Right lobe of liver (tissue), 6 donors: ENCODE measurements around the gene KCNK4. TPM values are rescaled to one million over a fixed set of nuclear protein-coding genes. Genes with fewer than 3 reads are reported as not detected.

Experiments
- ATAC-seq, 4 donors: fragments of 200-7000 bp; cut with Tn5 transposase; one replicate each; pipeline ENCODE4 v1.9.1; 2020; ENCODE audit warnings: mild to moderate bottlenecking in 4 of 4, moderate library complexity in 4 of 4
- DNase-seq, 3 donors: peaks; one replicate each; pipeline ENCODE4 v3.0.0-alpha.2; 2020
- H3K27ac ChIP-seq, 3 donors: fragments of 200-600 bp; one replicate each; pipeline ENCODE4 v1.8.0; 2022
- H3K27me3 ChIP-seq, 2 donors: fragments of 200-600 bp; one replicate each; pipeline ENCODE4 v1.8.0; 2022
- H3K36me3 ChIP-seq, 4 donors: fragments of 200-600 bp; sonication (generic) in 1 of 4; one replicate each; pipeline versions ENCODE4 v1.5.1 to v1.8.0; 2017 to 2022; ENCODE audit warnings: control low read depth in 1 of 4
- H3K4me1 ChIP-seq, 4 donors: fragments of 200-600 bp; sonication (generic) in 1 of 4; one replicate each; pipeline versions ENCODE4 v1.5.1 to v1.8.0; 2017 to 2022; ENCODE audit warnings: control low read depth in 1 of 4
- H3K4me3 ChIP-seq, 3 donors: fragments of 200-600 bp; one replicate each; pipeline ENCODE4 v1.8.0; 2022
- H3K9me3 ChIP-seq, 4 donors: fragments of 200-600 bp; sonication (generic) in 1 of 4; one replicate each; pipeline versions ENCODE4 v1.5.1 to v1.8.0; 2017 to 2022; ENCODE audit warnings: control low read depth in 1 of 4
- POLR2A ChIP-seq: fragments of 450-650 bp; IDR thresholded peaks from one replicate; pipeline ENCODE4 v1.6.1; 2017; ENCODE audit warnings: antibody characterized with exemption, mild to moderate bottlenecking
- WGBS: methylation state at CpG from one replicate; pipeline ENCODE4 v1.1.6; 2018; ENCODE audit warnings: low coverage, low lambda C conversion rate; ENCODE audit not compliant: insufficient coverage; ENCODE audit errors: missing lambda C conversion rate; 5-methylcytosine and 5-hydroxymethylcytosine counted together
- intact Hi-C, 2 donors: fragments of 100-400 bp; cut with DNase I; formaldehyde crosslinking; loops; one replicate each; pipeline versions ENCODE4 v1.11.2 to v1.14.1; 2022
- microRNA-seq, 2 donors: library from miRNA; unstranded; fragments of <30 nt; microRNA quantifications; one replicate each; pipeline ENCODE4, GENCODE V29; 2019 to 2020
- small RNA-seq, 2 experiments: library from RNA; depleted of rRNA; stranded (forward); fragments of <200 nt; gene quantifications; one replicate each; pipeline ENCODE3, GENCODE V24; 2016
- total RNA-seq, 6 experiments: library from RNA; depleted of rRNA in 2 of 6; stranded (reverse); fragments of >200 nt in 2 of 6; fragmentation: NEBNext Ultra II Directional in 3 of 6; extraction: Animal tissue kit (Norgen Biotek cat#: 25700) in 3 of 6; gene quantifications; one replicate each; pipeline versions ENCODE4 v1.1.0 to v1.2.4, GENCODE V29; 2016 to 2023
- TF ChIP-seq, protein P1 (sequence below), 4 donors: fragments of 200-600 bp in 3 of 4; fragments of 450-650 bp in 1 of 4; IDR thresholded peaks; one replicate each; pipeline versions ENCODE4 v1.5.1 to v1.8.0; 2016 to 2022; ENCODE audit warnings: antibody characterized with exemption in 4 of 4, mild to moderate bottlenecking in 2 of 4
- donor health status: DM: no; HTN: yes; CAD: no.
- donor health status: DM: no; HTN: no; CAD: no.
- donor health status: DM: no; HTN: no; CAD: no.
- donor health status: DM: no; HTN: yes; CAD: no.
- donor health status: DM: no; HTN: yes; CAD: no.

The KCNK4 gene
- total RNA-seq, 6 experiments from 2014 or later: not detected

DNA sequence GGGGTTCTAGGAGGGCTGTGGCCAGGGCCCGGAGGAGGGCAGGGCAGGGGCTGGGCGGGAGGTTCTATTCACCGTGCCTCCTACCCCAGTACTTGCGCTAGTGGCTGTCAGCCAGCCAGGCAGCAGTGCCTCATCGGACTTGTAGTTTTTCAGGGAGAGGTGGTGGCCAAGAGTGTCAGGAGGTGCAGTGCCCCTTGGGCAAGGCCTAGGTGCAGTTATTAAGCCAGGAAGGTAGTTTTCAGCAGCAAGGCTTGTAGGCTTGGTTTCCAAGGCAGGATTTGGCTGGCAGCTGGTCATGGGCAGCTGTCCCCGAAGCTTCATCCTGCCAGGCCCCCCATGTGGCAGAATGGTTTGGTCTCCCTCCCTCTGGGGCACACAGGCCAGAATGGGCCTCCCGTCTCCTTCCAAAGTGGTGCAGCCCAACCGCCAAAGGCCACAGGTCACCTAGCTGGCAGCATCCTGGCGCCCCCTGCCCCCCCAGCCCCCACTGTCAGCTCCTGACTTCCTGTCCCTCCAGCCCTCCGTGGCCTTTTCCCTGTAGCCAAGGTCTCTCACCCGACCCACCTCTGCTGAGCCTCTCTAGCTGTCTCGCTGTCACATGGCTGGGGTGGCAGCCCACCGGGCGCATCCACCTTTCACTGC is 57.4 kb downstream of the KCNK4 start:
- Histone ChIP-seq H3K4me3 (no peak overlapping the region), H3K36me3 (no peaks in the 10 kb centered on the region), H3K4me1 (no peaks in the 10 kb centered on the region), H3K27me3 (no peaks in the 10 kb centered on the region), H3K9me3 (no peaks in the 10 kb centered on the region), H3K27ac (no peak overlapping the region)
- intact Hi-C loops: no loop called here
- TF ChIP-seq, protein P1, sequence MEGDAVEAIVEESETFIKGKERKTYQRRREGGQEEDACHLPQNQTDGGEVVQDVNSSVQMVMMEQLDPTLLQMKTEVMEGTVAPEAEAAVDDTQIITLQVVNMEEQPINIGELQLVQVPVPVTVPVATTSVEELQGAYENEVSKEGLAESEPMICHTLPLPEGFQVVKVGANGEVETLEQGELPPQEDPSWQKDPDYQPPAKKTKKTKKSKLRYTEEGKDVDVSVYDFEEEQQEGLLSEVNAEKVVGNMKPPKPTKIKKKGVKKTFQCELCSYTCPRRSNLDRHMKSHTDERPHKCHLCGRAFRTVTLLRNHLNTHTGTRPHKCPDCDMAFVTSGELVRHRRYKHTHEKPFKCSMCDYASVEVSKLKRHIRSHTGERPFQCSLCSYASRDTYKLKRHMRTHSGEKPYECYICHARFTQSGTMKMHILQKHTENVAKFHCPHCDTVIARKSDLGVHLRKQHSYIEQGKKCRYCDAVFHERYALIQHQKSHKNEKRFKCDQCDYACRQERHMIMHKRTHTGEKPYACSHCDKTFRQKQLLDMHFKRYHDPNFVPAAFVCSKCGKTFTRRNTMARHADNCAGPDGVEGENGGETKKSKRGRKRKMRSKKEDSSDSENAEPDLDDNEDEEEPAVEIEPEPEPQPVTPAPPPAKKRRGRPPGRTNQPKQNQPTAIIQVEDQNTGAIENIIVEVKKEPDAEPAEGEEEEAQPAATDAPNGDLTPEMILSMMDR (IDR thresholded peaks at IDR 0.05): no peak
- no peak for TF ChIP-seq POLR2A
- no peak for ATAC-seq
- DNase-seq: no peak
- 90% methylated on average over 2 of the region's 14 CpGs for WGBS

DNA sequence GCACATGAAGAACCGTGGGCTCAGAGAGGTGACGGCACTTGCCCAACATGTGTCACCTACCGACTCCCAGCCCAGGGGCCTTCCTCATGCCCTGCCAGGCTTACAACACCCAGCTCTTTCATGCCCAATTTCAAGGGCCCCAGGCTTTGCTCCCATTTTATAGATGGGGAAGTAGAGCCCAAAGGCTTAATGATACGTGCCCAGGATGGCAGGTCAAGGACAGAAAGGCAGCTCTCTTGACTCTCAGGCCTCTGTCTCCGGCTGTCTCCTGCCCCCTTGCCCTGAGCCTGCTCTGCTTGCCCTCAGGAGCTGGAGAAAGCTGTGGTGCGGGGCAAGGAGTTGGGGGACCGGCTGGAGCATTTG is 57.9 kb downstream of the KCNK4 start:
- TF ChIP-seq, protein P1 (IDR thresholded peaks at IDR 0.05): no peak
- TF ChIP-seq POLR2A: no peak
- DNase-seq (no peak), ATAC-seq (no peak)
- Histone ChIP-seq H3K36me3 (no peaks in the 10 kb centered on the region), H3K27ac (no peak overlapping the region), H3K27me3 (no peaks in the 10 kb centered on the region), H3K4me3 (no peak overlapping the region), H3K9me3 (no peaks in the 10 kb centered on the region), H3K4me1 (peaks cover 0 to 4% (median 0%) of the 10 kb centered on the region in 4 donors)
- WGBS: 73% methylated on average over 3 of the region's 7 CpGs
- intact Hi-C loops: no loop called here

DNA sequence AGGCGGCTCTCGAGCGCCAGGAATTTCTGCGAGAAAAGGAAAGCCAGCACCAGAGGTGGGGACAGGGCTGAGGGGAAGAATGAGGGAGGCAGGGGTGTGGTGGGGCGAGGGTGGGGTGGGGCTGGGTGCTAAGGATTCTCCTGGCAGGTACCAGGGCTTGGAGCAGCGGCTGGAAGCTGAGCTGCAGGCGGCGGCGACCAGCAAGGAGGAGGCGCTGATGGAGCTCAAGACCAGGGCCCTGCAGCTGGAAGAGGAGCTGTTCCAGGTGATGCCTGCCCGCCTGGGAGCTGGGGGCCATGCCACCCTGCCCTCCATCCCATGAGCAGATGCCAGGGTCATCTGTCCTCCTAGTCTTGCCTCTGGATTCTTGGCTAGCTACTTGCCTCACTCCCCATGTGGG is 58.3 kb downstream of the KCNK4 start:
- intact Hi-C loops: no loop called here
- Histone ChIP-seq H3K9me3 (no peaks in the 10 kb centered on the region), H3K4me3 (no peak overlapping the region), H3K36me3 (no peaks in the 10 kb centered on the region), H3K27ac (no peak overlapping the region), H3K4me1 (peaks cover 0 to 7% (median 0%) of the 10 kb centered on the region in 4 donors), H3K27me3 (no peaks in the 10 kb centered on the region)
- TF ChIP-seq, protein P1 (IDR thresholded peaks at IDR 0.05): no peak
- no peak for TF ChIP-seq POLR2A
- no peak for DNase-seq
- ATAC-seq: no peak
- WGBS: 95% methylated on average over 7 of the region's 11 CpGs

Small RNA genes lying within 50 kb of the gene (microRNA-seq; reads per million reads assigned to microRNA genes)
- 0 to 0.64 reads per million in 2 donors for gene MIR7155

Small RNA genes lying within 50 kb of the gene (small RNA-seq; reads per million reads assigned to genes)
- gene MIR7155: 0 to 0.48 reads per million in 2 experiments
- gene RF00019: 0 reads per million in 2 experiments

Other genes with a start within 250 kb of the KCNK4 start
- gene MACROD1, start 125.2 kb upstream of the KCNK4 start, total RNA-seq: 100 to 1,000 TPM in 1 of 6 experiments, 10 to 100 TPM in 5; 12.3 to 219 (median 27.8) TPM
- gene STIP1, start 105.1 kb upstream of the KCNK4 start, total RNA-seq: 100 to 1,000 TPM in 1 of 6 experiments, 10 to 100 TPM in 5; 27.6 to 110 (median 59.4) TPM
- gene FERMT3, start 84.6 kb upstream of the KCNK4 start, total RNA-seq: 10 to 100 TPM in 1 of 6 experiments, 1 to 10 TPM in 5; 5.1 to 17.3 (median 8.1) TPM
- 10 to 100 TPM; 13.5 to 29.6 (median 18.9) TPM for gene TRPT1, start 65.1 kb upstream of the KCNK4 start, total RNA-seq
- gene NUDT22, start 65.0 kb upstream of the KCNK4 start, total RNA-seq: 10 to 100 TPM; 23.2 to 46.7 (median 32.1) TPM
- 10 to 100 TPM; 14.6 to 27.6 (median 21.4) TPM for gene DNAJC4, start 60.8 kb upstream of the KCNK4 start, total RNA-seq
- 10 to 100 TPM in 5 of 6 experiments, 1 to 10 TPM in 1; 7.5 to 33.2 (median 16.6) TPM for gene VEGFB, start 56.7 kb upstream of the KCNK4 start, total RNA-seq
- gene FKBP2, start 50.2 kb upstream of the KCNK4 start, total RNA-seq: 100 to 1,000 TPM in 1 of 6 experiments, 10 to 100 TPM in 5; 49.4 to 108 (median 66.7) TPM
- 10 to 100 TPM; 34.1 to 90.3 (median 49.7) TPM for gene PPP1R14B, start 44.4 kb upstream of the KCNK4 start, total RNA-seq
- gene PLCB3, start 39.8 kb upstream of the KCNK4 start, total RNA-seq: 1 to 10 TPM; 5.4 to 8.0 (median 6.7) TPM
- 10 to 100 TPM; 22.0 to 53.8 (median 26.0) TPM for gene BAD, start 6.6 kb upstream of the KCNK4 start, total RNA-seq
- 10 to 100 TPM; 13.0 to 21.9 (median 17.8) TPM for gene GPR137, start 5.5 kb upstream of the KCNK4 start, total RNA-seq
- gene CATSPERZ, start 9.1 kb downstream of the KCNK4 start, total RNA-seq: not detected
- 10 to 100 TPM; 28.5 to 82.6 (median 47.7) TPM for gene ESRRA, start 14.2 kb downstream of the KCNK4 start, total RNA-seq
- 100 to 1,000 TPM in 2 of 6 experiments, 10 to 100 TPM in 4; 58.0 to 122 (median 85.3) TPM for gene TRMT112, start 26.3 kb downstream of the KCNK4 start, total RNA-seq
- 100 to 1,000 TPM in 2 of 6 experiments, 10 to 100 TPM in 4; 84.0 to 172 (median 89.3) TPM for gene PRDX5, start 26.8 kb downstream of the KCNK4 start, total RNA-seq
- gene CCDC88B, start 48.9 kb downstream of the KCNK4 start, total RNA-seq: 10 to 100 TPM in 1 of 6 experiments, 1 to 10 TPM in 5; 2.4 to 10.6 (median 4.9) TPM
- gene RPS6KA4, start 67.9 kb downstream of the KCNK4 start, total RNA-seq: 10 to 100 TPM in 3 of 6 experiments, 1 to 10 TPM in 3; 6.6 to 17.9 (median 10.3) TPM